Kidney (tissue), 14 donors: ENCODE results near the gene SAFB. TPM values are rescaled to one million over a fixed set of nuclear protein-coding genes. Genes with fewer than 3 reads are reported as not detected.

ENCODE experiments used
- DNase-seq, 5 donors: peaks; one replicate each; pipeline ENCODE4 v3.0.0-alpha.2; 2013 to 2020
- FAIRE-seq: peaks from 2 replicates; lab custom pipeline; 2012; peaks lifted over from hg19 to GRCh38; lab: Jason Lieb, UNC
- H3K27ac ChIP-seq, 2 donors: one replicate each; pipeline ENCODE4 v1.7.0; 2013; ENCODE audit warnings: low read depth in 2 of 2, low read length in 2 of 2, inconsistent platforms in 1 of 2
- H3K27me3 ChIP-seq: one replicate; pipeline ENCODE4 v1.7.1; 2013; ENCODE audit warnings: low read length, inconsistent platforms; ENCODE audit not compliant: control insufficient read depth, insufficient read depth
- H3K36me3 ChIP-seq, 3 donors: one replicate each; pipeline versions ENCODE4 v1.7.0 to v1.7.1; 2013; ENCODE audit warnings: low read length in 3 of 3, control low read depth in 1 of 3, inconsistent platforms in 1 of 3; ENCODE audit not compliant: insufficient read depth in 3 of 3, control insufficient read depth in 2 of 3
- H3K4me1 ChIP-seq, 3 donors: one replicate each; pipeline versions ENCODE4 v1.7.0 to v1.7.1; 2013; ENCODE audit warnings: low read length in 3 of 3, inconsistent platforms in 1 of 3, low read depth in 1 of 3; ENCODE audit not compliant: control insufficient read depth in 2 of 3, insufficient read depth in 2 of 3
- H3K4me3 ChIP-seq, 3 donors: one replicate each; pipeline versions ENCODE4 v1.7.0 to v1.8.1; 2013; ENCODE audit warnings: low read length in 3 of 3, control low read depth in 1 of 3, inconsistent platforms in 1 of 3
- H3K9ac ChIP-seq, 3 donors: one replicate each; pipeline versions ENCODE4 v1.7.0 to v1.7.1; 2013; ENCODE audit warnings: low read length in 3 of 3, control low read depth in 1 of 3, inconsistent platforms in 1 of 3
- H3K9me3 ChIP-seq, 3 donors: one replicate each; pipeline versions ENCODE4 v1.7.0 to v1.7.1; 2013; ENCODE audit warnings: low read length in 3 of 3, control low read depth in 1 of 3, inconsistent platforms in 1 of 3; ENCODE audit not compliant: control insufficient read depth in 2 of 3, insufficient read depth in 1 of 3
- intact Hi-C: fragments of 100-400 bp; cut with DNase I; formaldehyde crosslinking; loops from one replicate; pipeline ENCODE4 v1.11.1; 2022
- polyA plus RNA-seq: library from polyadenylated mRNA; stranded (reverse); fragments of 350-450 nt; fragmentation: Illumina TruSeq; extraction: RNeasy Lipid Tissue Mini Kit (QIAGEN cat#74804); gene quantifications from one replicate; pipeline ENCODE4 v1.2.3, GENCODE V29; 2014; ENCODE audit warnings: low read depth, low replicate concordance; ENCODE audit not compliant: insufficient read depth
- total RNA-seq: library from RNA; stranded (reverse); fragmentation: NEBNext Ultra II Directional; extraction: Animal tissue kit (Norgen Biotek cat#: 25700); gene quantifications from one replicate; pipeline ENCODE4 v1.2.1, GENCODE V29; 2021
- TF ChIP-seq, protein P1 (sequence below): IDR thresholded peaks from 3 replicates; pipeline ENCODE4 v1.5.1; 2012; ENCODE audit warnings: mild to moderate bottlenecking, moderate library complexity, borderline replicate concordance; ENCODE audit not compliant: insufficient read depth; ENCODE audit errors: extremely low read depth
- donor health status: control.
- donor health status: control.
- donor health status: control.
- donor health status: control.
- donor health status: control.
- donor health status: DM: yes; HTN: yes; CAD: no.
- donor health status: Normal renal cell carcinoma (clear cell type).

The SAFB gene
- total and polyA plus RNA-seq, 2 donors from 2014 or later = 35.0 to 88.6 TPM

DNA sequence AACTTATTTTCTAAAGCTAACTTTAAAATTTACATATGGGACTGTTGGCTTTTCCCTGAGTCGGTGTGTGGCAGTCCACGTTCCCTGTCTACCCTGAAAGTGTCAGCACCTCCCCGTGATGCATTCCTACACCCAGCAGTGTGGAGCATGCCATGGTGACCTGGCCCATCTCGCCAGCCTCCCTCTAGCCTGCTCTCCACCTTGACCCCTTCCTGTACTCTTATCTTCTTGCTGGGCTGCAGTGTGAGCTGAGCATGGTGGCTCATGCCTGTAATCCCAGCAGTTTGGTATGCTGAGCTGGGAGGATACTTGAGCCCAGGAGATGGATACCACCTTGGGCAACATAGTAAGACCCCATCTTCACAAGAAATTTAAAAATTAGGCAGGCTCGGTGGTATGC, 32.0 kb downstream of the SAFB start:
- H3K36me3 ChIP-seq = peaks cover 8 to 74% (median 50%) of the 10 kb centered on the region in 3 donors
- no peaks in the 10 kb centered on the region for H3K9me3 ChIP-seq
- no peak overlapping the region for H3K9ac ChIP-seq
- no peaks in the 10 kb centered on the region for H3K27me3 ChIP-seq
- H3K27ac ChIP-seq = no peak overlapping the region
- H3K4me3 ChIP-seq = no peak overlapping the region
- FAIRE-seq = no peak
- TF ChIP-seq, protein P1, sequence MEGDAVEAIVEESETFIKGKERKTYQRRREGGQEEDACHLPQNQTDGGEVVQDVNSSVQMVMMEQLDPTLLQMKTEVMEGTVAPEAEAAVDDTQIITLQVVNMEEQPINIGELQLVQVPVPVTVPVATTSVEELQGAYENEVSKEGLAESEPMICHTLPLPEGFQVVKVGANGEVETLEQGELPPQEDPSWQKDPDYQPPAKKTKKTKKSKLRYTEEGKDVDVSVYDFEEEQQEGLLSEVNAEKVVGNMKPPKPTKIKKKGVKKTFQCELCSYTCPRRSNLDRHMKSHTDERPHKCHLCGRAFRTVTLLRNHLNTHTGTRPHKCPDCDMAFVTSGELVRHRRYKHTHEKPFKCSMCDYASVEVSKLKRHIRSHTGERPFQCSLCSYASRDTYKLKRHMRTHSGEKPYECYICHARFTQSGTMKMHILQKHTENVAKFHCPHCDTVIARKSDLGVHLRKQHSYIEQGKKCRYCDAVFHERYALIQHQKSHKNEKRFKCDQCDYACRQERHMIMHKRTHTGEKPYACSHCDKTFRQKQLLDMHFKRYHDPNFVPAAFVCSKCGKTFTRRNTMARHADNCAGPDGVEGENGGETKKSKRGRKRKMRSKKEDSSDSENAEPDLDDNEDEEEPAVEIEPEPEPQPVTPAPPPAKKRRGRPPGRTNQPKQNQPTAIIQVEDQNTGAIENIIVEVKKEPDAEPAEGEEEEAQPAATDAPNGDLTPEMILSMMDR = no peak
- H3K4me1 ChIP-seq = peaks cover 0 to 4% (median 0%) of the 10 kb centered on the region in 3 donors
- intact Hi-C loops = no loop called here
- DNase-seq = no peak

DNA sequence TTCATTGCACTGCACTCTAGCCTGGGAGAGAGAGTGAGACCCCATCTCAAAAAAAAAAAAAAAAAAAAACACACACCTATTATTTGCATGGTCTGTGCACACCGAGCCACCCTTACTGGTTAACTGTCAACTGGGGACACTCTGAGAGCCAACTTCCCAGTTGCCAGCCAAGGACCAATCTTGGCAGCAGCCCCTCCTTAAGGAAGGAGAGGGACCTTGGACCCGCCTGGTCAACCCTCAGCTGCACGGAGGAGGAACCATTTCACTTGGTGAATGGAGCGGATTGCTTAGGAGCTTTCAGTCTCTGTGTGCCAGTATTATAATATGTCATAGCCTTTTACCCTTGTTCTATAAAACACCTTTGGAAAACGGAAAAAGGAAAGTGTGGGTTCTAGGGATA, 32.5 kb downstream of the SAFB start:
- Histone ChIP-seq H3K9me3 (no peaks in the 10 kb centered on the region), H3K27me3 (no peaks in the 10 kb centered on the region), H3K36me3 (peaks cover 5 to 73% (median 49%) of the 10 kb centered on the region in 3 donors), H3K4me1 (peaks cover 0 to 4% (median 0%) of the 10 kb centered on the region in 3 donors), H3K4me3 (no peak overlapping the region), H3K27ac (no peak overlapping the region), H3K9ac (no peak overlapping the region)
- intact Hi-C loops = no loop called here
- DNase-seq = no peak
- no peak for FAIRE-seq
- TF ChIP-seq, protein P1 = no peak

DNA sequence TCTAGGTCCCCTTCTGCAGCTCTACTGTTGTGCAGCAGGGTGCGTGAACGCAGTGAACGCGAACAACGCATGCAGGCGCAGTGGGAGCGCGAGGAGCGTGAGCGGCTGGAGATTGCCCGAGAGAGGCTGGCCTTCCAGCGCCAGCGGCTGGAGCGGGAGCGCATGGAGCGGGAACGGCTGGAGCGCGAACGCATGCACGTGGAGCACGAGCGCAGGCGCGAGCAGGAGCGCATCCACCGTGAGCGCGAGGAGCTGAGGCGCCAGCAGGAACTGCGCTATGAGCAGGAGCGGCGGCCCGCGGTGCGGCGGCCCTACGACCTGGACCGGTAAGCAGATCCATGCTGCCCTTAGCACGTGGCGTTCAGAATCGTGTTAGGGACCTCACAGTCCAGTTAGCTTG, 38.6 kb downstream of the SAFB start:
- H3K36me3 ChIP-seq = peaks cover 11 to 65% (median 49%) of the 10 kb centered on the region in 3 donors
- FAIRE-seq (no peak), DNase-seq (peak in 1 of 5 donors; percentile 64)
- H3K4me1 ChIP-seq = peaks cover 0 to 6% (median 6%) of the 10 kb centered on the region in 3 donors
- intact Hi-C loops = no loop called here
- no peaks in the 10 kb centered on the region for H3K9me3 ChIP-seq
- H3K4me3 ChIP-seq = no peak overlapping the region
- TF ChIP-seq, protein P1 = no peak
- H3K9ac ChIP-seq = no peak overlapping the region
- no peak overlapping the region for H3K27ac ChIP-seq
- no peaks in the 10 kb centered on the region for H3K27me3 ChIP-seq

DNA sequence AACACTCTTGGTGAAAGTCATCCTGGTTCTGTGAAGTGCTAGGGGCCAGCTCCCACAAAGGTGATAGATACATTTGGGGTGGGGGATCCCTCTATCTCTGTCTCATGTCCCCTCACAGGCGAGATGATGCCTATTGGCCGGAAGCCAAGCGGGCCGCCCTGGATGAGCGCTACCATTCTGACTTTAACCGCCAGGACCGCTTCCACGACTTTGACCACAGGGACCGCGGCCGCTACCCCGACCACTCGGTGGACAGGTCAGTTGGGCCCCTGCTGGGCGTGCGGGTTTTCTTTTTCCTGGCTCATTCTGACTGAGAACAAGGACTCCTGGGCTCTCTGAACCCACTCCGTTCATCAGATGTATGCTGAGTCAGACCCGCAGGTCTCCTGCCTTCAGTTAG, 41.0 kb downstream of the SAFB start:
- TF ChIP-seq, protein P1 = no peak
- DNase-seq (peak in 1 of 5 donors; percentile 69), FAIRE-seq (no peak)

More for the DNA sequence above, 41.0 kb downstream of the SAFB start:
- H3K27ac ChIP-seq = no peak overlapping the region
- peaks cover 14 to 68% (median 53%) of the 10 kb centered on the region in 3 donors for H3K36me3 ChIP-seq
- H3K9ac ChIP-seq = no peak overlapping the region
- no peaks in the 10 kb centered on the region for H3K27me3 ChIP-seq
- no peaks in the 10 kb centered on the region for H3K9me3 ChIP-seq
- no peak overlapping the region for H3K4me3 ChIP-seq
- H3K4me1 ChIP-seq = peaks cover 0 to 6% (median 6%) of the 10 kb centered on the region in 3 donors
- intact Hi-C loops = no loop called here
